Glutamatergic neuron (in vitro differentiated cells): ENCODE measurements around the gene PMIS2. TPM values are rescaled to one million over a fixed set of nuclear protein-coding genes. Genes with fewer than 3 reads are reported as not detected.

ENCODE experiments used
- DNase-seq: peaks from one replicate; pipeline ENCODE4 v3.0.0; 2022
- H3K27ac Mint-ChIP-seq: one replicate; pipeline ENCODE4 v1.8.0; 2020; ENCODE audit warnings: mild to moderate bottlenecking, mixed read lengths, inconsistent platforms; ENCODE audit not compliant: unreplicated experiment
- H3K27me3 Mint-ChIP-seq: one replicate; pipeline ENCODE4 v1.8.0; 2020; ENCODE audit warnings: mild to moderate bottlenecking, moderate library complexity, mixed read lengths, inconsistent platforms; ENCODE audit not compliant: unreplicated experiment
- H3K36me3 Mint-ChIP-seq: one replicate; pipeline ENCODE4 v1.8.0; 2020; ENCODE audit warnings: mild to moderate bottlenecking, mixed read lengths, inconsistent platforms; ENCODE audit not compliant: unreplicated experiment
- H3K4me1 Mint-ChIP-seq: one replicate; pipeline ENCODE4 v1.8.0; 2020; ENCODE audit warnings: mild to moderate bottlenecking, low read depth, mixed read lengths, inconsistent platforms; ENCODE audit not compliant: unreplicated experiment
- H3K4me3 Mint-ChIP-seq: one replicate; pipeline ENCODE4 v1.8.0; 2020; ENCODE audit warnings: mild to moderate bottlenecking, mixed read lengths, inconsistent platforms; ENCODE audit not compliant: unreplicated experiment
- H3K9me3 Mint-ChIP-seq: one replicate; pipeline ENCODE4 v1.8.0; 2020; ENCODE audit warnings: mild to moderate bottlenecking, moderate library complexity, mixed read lengths, inconsistent platforms; ENCODE audit not compliant: unreplicated experiment
- total RNA-seq: library from RNA; stranded (reverse); fragmentation: NEBNext Ultra II Directional; extraction: Animal tissue kit (Norgen Biotek cat#: 25700); gene quantifications from one replicate; pipeline ENCODE4 v1.2.1, GENCODE V29; 2021; ENCODE audit not compliant: unreplicated experiment
- TF ChIP-seq, protein P1 (sequence below): fragments of 200-600 bp; sonication (generic); IDR thresholded peaks from one replicate; pipeline ENCODE4 v1.5.0; 2021; ENCODE audit not compliant: partially characterized antibody, unreplicated experiment

Gene PMIS2
- total RNA-seq, 1 donor from 2014 or later, result not detected

DNA sequence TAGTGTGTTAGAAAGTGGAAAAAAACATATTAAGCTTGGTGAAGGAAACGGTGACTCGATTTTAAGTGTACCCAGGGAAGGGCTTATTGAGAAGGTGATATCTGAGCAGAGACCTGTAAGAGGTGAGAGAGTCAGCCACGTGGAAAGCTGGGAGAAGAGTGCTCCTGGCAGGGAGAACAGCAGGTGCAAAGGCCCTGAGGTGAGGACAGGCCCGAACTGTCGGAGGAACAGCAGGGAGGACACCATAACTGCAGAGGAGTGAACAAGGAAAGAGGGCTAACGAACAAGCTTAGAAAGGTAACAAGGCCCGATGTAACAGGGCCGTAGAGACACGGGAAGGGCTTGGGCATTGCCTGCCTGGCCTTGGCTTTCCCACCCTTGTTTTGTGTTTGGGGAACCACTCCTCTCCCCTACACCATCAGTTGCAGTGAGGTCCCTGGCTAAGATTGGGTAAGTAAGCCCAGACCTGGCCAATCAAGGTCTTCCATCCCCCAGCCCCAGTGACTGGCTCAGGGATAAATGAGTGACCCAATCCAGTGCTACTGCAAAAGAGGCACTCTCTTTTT, 29.9 kb upstream of the PMIS2 start:
- H3K27ac Mint-ChIP-seq, result peak overlapping the region; percentile 79
- H3K27me3 Mint-ChIP-seq, result peaks cover 11% of the 10 kb centered on the region

DNA sequence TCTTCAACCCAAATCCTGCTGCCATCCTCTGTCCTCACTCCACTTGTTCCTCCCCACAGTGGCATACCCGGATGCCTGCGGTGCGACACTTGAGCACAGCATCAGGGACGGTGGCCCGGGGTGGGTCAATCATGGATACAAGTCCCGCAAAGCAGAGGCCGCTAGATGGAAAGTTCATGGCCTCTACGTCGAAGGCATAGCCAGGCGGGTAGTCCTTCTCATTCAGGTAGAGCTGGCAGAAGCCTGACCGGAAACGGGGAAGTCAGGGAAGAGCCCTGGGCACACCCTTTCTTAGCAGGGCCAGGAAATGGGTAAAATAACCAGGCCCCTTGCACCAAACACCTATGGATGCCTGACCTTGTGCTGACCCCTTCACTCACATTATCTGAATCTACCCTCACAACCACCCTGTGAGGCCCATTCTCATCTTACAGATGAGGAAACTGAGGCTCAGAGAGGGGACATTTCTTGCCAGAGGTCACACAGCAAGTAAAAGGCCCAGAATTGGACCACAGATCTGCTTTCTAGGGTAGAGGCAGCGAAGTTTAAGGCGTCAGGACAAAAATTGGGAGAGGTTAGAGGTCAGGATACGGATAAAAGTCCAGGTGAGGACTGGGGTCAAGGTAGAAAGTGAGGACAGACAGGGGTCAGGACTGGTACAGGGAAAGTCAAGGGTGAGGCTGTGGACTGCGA, 29.0 kb upstream of the PMIS2 start:
- Mint-ChIP-seq H3K27ac (peak overlapping the region; percentile 64), H3K27me3 (peaks cover 16% of the 10 kb centered on the region), H3K9me3 (peaks cover 2% of the 10 kb centered on the region), H3K4me3 (peak overlapping the region; percentile 82), H3K36me3 (no peaks in the 10 kb centered on the region), H3K4me1 (no peaks in the 10 kb centered on the region)
- DNase-seq, result no peak
- TF ChIP-seq, protein P1, sequence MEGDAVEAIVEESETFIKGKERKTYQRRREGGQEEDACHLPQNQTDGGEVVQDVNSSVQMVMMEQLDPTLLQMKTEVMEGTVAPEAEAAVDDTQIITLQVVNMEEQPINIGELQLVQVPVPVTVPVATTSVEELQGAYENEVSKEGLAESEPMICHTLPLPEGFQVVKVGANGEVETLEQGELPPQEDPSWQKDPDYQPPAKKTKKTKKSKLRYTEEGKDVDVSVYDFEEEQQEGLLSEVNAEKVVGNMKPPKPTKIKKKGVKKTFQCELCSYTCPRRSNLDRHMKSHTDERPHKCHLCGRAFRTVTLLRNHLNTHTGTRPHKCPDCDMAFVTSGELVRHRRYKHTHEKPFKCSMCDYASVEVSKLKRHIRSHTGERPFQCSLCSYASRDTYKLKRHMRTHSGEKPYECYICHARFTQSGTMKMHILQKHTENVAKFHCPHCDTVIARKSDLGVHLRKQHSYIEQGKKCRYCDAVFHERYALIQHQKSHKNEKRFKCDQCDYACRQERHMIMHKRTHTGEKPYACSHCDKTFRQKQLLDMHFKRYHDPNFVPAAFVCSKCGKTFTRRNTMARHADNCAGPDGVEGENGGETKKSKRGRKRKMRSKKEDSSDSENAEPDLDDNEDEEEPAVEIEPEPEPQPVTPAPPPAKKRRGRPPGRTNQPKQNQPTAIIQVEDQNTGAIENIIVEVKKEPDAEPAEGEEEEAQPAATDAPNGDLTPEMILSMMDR, result no peak

More for the DNA sequence above, 29.9 kb upstream of the PMIS2 start:
- Mint-ChIP-seq H3K4me3 (peak overlapping the region; percentile 7), H3K9me3 (peaks cover 2% of the 10 kb centered on the region), H3K36me3 (no peaks in the 10 kb centered on the region), H3K4me1 (no peaks in the 10 kb centered on the region)
- TF ChIP-seq, protein P1, result no peak
- DNase-seq, result no peak

DNA sequence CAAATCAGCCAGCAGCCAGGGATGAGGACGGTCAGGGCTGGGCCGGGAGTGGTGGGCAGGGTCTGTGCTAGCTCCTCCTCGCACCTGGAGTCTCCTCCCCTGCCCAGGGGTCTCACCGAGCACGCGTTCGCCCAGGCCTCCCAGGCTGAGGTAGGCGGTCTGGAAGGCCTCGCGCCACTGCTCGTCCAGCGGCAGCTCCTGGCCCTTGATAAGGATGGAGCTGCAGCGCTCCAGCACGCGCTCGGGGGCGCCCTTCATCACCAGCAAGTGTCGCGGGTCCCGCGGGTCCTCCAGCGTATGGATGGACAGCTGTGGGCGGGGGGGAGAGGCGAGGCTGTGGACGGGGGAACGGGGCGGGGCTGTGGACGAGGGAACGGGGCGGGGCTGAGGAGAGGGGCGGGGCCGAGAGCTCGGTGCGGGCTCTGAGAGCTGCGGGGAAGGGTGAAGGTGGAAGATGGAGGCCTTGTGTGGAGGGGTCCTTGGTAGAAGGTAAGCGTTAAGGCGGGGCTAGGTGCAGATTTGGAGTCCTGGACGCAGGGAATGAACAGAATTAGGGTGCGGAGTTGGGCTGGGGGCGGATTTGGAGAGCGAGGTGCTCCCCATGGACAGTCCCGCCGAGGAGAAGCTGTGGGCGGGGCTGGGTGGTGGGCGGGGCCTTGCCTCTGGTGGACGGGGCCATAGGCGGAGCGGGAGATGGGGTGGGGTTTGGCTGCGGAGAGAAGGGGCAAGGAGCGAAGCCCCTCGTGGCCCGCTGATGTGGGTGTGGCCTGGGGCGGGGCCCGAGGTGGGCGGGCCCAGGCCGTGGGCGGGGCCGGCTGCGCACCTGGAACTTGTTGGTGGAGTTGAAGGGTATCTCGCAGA, 28.2 kb upstream of the PMIS2 start:
- Mint-ChIP-seq H3K4me3 (peak overlapping the region; percentile 91), H3K4me1 (no peaks in the 10 kb centered on the region), H3K36me3 (no peaks in the 10 kb centered on the region), H3K27ac (peak overlapping the region; percentile 64), H3K9me3 (peaks cover 2% of the 10 kb centered on the region), H3K27me3 (peaks cover 16% of the 10 kb centered on the region)
- peak; percentile 94 for DNase-seq
- TF ChIP-seq, protein P1, result no peak

DNA sequence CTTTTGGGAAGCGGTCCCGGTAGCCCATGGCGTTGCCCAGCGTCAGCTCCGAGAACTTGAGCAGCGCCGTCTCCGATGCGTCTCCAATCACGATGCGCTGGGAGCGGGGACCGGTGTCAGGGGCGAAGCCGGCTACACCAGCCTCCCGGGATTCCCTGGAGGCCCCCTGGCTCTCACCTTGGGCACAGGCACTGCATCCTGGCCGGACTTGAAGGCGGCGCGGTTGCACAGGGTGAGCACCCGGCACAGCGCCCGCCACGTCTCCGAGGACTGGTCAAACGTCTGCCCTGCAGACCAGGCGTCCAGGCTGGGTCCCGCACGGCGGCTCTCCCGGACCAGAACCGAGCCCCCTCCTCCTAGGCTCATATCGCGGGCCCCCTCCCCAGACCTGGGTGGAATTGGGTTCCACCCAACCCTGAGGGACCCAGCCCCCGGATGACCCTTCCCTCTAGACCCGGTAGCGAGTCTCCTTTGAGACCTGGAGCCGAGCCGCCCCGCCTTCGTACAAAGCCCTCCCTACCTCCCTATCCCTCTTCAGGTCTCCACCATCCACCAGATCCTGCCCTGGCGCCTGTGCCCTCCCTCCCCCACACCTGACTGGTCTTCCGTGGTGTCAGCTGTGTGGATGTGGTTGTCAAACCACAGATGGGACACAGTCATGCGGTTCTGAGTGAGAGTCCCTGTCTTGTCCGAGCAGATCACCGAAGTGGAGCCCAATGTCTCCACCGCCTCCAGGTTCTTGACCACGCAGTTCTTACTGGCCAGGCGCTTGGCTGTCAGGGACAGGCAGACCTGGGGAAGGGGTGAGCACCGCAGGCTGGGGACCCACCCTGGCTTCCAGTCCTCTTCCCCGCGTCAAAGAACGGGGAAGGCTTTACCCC, 27.3 kb upstream of the PMIS2 start:
- Mint-ChIP-seq H3K4me3 (no peak overlapping the region), H3K4me1 (no peaks in the 10 kb centered on the region), H3K27me3 (peaks cover 16% of the 10 kb centered on the region), H3K36me3 (no peaks in the 10 kb centered on the region), H3K9me3 (peaks cover 2% of the 10 kb centered on the region), H3K27ac (no peak overlapping the region)
- no peak for DNase-seq
- TF ChIP-seq, protein P1, result no peak
